ENCODE measurements around the gene CCNO.

Gene CCNO

GRCh38 chr5:55222985-55223811 lies 10.2 kb downstream of the CCNO start:
- in situ Hi-C loops (cut with MboI; ENCODE audit: low pct_unique_long_range_greater_than_20kb, low sequenced_read_pairs, unreplicated experiment) = no loop called here
- peak; percentile 34 for DNase-seq (ENCODE audit: low spot score)

GRCh38 chr5:55222092-55222984 lies 11.1 kb downstream of the CCNO start:
- in situ Hi-C loops (cut with MboI; ENCODE audit: low pct_unique_long_range_greater_than_20kb, low sequenced_read_pairs, unreplicated experiment) = no loop called here
- DNase-seq (ENCODE audit: low spot score) = peak; percentile 37
- TF ChIP-seq CTCF (IDR thresholded peaks at IDR 0.05; ENCODE audit: extremely low read depth, insufficient read depth, missing control alignments) = no peak

More at GRCh38 chr5:55222985-55223811, 10.2 kb downstream of the CCNO start:
- TF ChIP-seq CTCF (IDR thresholded peaks at IDR 0.05; ENCODE audit: extremely low read depth, insufficient read depth, missing control alignments) = no peak

- no peak for TF ChIP-seq CTCF (IDR thresholded peaks at IDR 0.05; ENCODE audit: extremely low read depth, insufficient read depth, missing control alignments)
- in situ Hi-C loops (cut with MboI; ENCODE audit: low pct_unique_long_range_greater_than_20kb, low sequenced_read_pairs, unreplicated experiment) = no loop called here
- no peak for DNase-seq (ENCODE audit: low spot score)
Observed at GRCh38 chr5:55220433-55221185, 12.8 kb downstream of the CCNO start.

- in situ Hi-C loops (cut with MboI; ENCODE audit: low pct_unique_long_range_greater_than_20kb, low sequenced_read_pairs, unreplicated experiment) = no loop called here
- no peak for TF ChIP-seq CTCF (IDR thresholded peaks at IDR 0.05; ENCODE audit: extremely low read depth, insufficient read depth, missing control alignments)
- DNase-seq (ENCODE audit: low spot score) = no peak
Observed at GRCh38 chr5:55219770-55220169, 13.6 kb downstream of the CCNO start.

GRCh38 chr5:55218967-55219366 lies 14.4 kb downstream of the CCNO start:
- in situ Hi-C loops (cut with MboI; ENCODE audit: low pct_unique_long_range_greater_than_20kb, low sequenced_read_pairs, unreplicated experiment) = no loop called here
- DNase-seq (ENCODE audit: low spot score) = no peak

More at GRCh38 chr5:55218967-55219366, 14.4 kb downstream of the CCNO start:
- TF ChIP-seq CTCF (IDR thresholded peaks at IDR 0.05; ENCODE audit: extremely low read depth, insufficient read depth, missing control alignments) = no peak

All from GM13977 (cell line).